C4-2B (cell line): Measurements from ENCODE around the gene EML6.
"Not testable (repeated sequence)": the region's sequence is repeated elsewhere in the genome, so short reads cannot be mapped to it uniquely, and the experiment has no call there.

Source experiments
- H3K27ac ChIP-seq: fragments of 450-650 bp; 2 replicates; pipeline ENCODE4 v1.5.1; 2017
- CTCF ChIP-seq: fragments of 450-650 bp; conservative IDR thresholded peaks from 2 replicates; pipeline ENCODE4 v1.5.1; 2017; ENCODE audit warnings: mild to moderate bottlenecking
- ZFX ChIP-seq: fragments of 450-650 bp; IDR thresholded peaks from 2 replicates; pipeline ENCODE4 v1.6.1; 2017

The EML6 gene

GRCh38 chr2:54867457-54867856 lies 144.0 kb downstream of the EML6 start:
- H3K27ac ChIP-seq: no peak overlapping the region
- TF ChIP-seq ZFX: no peak
- no peak for TF ChIP-seq CTCF

GRCh38 chr2:54871457-54872107 lies 148.1 kb downstream of the EML6 start:
- no peak overlapping the region for H3K27ac ChIP-seq
- no peak for TF ChIP-seq CTCF
- no peak for TF ChIP-seq ZFX

GRCh38 chr2:54872780-54873179 lies 149.3 kb downstream of the EML6 start:
- TF ChIP-seq ZFX (no peak), CTCF (no peak)
- H3K27ac ChIP-seq: no peak overlapping the region

- H3K27ac ChIP-seq: not testable (repeated sequence)
These were observed 149.8 kb downstream of the EML6 start for GRCh38 chr2:54873236-54873635.

GRCh38 chr2:54876764-54877163 lies 153.3 kb downstream of the EML6 start:
- H3K27ac ChIP-seq: no peak overlapping the region
- TF ChIP-seq CTCF (no peak), ZFX (no peak)

GRCh38 chr2:54878182-54878581 lies 154.7 kb downstream of the EML6 start:
- no peak overlapping the region for H3K27ac ChIP-seq
- no peak for TF ChIP-seq CTCF
- TF ChIP-seq ZFX: no peak

- H3K27ac ChIP-seq: no peak overlapping the region
- TF ChIP-seq ZFX: no peak
- no peak for TF ChIP-seq CTCF
These were observed 155.6 kb downstream of the EML6 start for GRCh38 chr2:54879032-54879431.

GRCh38 chr2:54879598-54880332 lies 156.3 kb downstream of the EML6 start:
- TF ChIP-seq CTCF (no peak), ZFX (no peak)
- no peak overlapping the region for H3K27ac ChIP-seq
